HG02840 (cell line): ENCODE results near the gene FNBP1L.

Experiments
- ATAC-seq: cut with Tn5 transposase; IDR thresholded peaks from one replicate; pipeline ENCODE4 v1.9.1; 2021; ENCODE audit warnings: mild to moderate bottlenecking, moderate library complexity, moderate number of reproducible peaks; ENCODE audit not compliant: unreplicated experiment, low FRiP score

FNBP1L gene

DNA sequence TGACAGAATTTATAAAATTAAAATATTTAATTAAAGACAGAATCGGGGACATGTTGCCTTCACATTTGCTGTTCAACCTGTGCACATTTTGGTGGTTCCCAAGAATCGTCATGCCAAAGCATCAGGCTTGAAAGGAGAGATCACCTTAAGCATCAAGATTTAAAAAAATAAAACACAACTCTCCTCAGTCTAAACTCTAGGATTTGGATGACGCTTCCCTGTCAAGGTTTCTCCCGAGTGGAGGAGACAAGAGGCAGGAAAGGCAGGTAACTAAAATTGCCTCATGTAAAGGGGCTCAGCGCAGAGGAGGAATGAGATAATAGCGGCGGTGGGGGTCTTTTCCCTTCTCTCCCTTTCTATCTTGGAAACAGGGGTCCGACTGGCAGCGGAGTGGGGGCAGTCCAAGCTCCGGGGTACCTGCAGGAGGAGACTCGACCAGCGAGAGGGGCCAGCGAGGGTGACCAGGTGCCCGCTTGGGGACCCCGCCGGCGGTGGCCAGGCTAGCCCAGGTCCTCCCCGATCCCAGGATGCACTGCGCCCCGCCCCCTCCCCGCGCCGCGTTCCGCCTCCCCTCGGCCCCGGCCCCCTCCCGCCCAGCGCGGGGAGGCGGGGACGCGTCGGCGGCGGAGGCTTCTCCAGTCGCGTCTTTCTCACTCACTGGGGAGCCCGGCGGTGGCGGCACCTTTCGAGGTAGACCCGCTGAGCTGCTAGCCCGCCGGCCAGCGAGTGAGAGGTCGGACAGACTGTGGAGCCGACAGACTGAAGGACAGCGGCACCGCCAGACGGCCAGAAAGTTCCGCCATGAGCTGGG is at the start of gene FNBP1L:
FNBP1L (plus strand) TSS at position 638 of the 811 bp plus-strand sequence; CDS start at position 802, 164 bp downstream.
- no peak for ATAC-seq

DNA sequence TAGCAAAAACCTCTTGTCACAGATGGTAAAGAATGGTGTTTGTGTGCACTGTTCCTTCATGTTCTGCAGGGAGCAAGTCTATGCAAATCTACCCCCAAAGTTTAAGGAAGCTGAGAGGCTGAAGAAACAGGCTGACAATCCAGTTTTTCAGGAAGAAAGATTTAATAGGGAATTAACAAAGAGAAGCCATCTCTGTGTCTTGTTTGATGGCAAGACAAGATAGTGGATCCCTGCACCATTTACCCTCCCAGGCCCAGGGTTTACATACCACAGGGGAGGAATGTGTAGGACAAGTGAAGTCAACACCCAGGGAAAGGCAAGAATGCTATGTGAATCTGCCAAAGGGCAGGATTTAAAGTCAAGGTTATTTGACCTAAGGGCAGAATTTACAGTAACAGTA is 48.1 kb upstream of the FNBP1L start:
- ATAC-seq = no peak

DNA sequence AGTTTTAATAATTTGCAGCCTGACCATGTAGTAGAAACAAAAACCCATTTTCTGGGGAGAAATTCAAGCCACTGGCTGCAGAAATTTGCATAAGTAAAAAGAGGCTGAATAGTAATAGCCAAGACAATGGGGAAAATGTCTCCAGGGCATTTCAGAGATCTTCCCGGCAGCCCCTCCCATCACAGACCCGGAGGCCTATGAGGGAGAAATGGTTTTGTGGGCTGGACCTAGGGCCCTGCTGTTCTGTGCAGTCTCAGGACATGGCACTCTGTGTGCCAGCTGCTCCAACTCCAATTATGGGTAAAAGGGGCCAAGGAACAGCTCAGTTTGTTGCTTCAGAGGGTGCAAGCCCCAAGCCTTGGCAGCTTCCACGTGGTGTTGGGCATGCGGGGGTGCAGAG is 39.7 kb upstream of the FNBP1L start:
- ATAC-seq = no peak

GRCh38 chr1:93411000-93411399 is 36.9 kb upstream of the FNBP1L start:
- ATAC-seq = no peak

- no peak for ATAC-seq
These were observed 33.2 kb upstream of the FNBP1L start for GRCh38 chr1:93414749-93415148.

DNA sequence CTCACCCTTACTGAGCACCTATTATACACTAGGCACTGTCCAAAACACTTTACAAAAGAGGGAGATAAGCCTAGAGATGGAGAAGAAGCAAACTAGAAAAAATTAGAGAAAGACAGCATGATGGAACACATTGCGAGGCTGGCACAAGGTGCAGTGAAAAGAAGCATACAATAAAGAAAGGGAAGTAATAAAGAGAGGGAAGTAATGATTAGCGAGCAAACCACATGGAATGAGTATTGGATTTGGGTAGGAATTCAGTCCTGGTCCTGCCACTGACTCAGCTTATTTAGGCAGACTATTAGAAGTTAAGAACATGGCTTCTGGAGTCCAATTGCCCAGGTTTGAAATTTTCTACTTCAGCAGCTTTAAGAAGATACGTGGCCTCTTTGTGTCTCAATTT is 32.6 kb upstream of the FNBP1L start:
- ATAC-seq = no peak

- no peak for ATAC-seq
These were observed 31.7 kb upstream of the FNBP1L start for GRCh38 chr1:93416183-93416582.

DNA sequence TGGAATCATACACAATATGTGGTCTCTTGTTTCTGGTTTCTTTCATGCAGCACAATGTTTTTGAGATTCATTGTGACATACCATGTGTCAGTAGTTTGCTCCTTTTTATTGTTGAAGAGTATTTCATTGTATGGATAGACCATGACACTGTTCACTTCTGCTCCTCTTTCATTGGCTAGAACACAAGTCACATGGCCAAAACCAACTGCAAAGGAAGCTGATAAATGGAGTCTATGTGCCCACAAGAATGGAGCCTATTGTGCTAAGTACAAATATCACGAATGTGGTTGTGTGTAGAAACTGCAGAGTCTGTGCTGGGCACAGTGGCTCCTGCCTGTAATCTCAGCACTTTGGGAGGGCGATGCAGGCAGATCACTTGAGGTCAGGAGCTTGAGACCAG is 28.6 kb upstream of the FNBP1L start:
- ATAC-seq = no peak

DNA sequence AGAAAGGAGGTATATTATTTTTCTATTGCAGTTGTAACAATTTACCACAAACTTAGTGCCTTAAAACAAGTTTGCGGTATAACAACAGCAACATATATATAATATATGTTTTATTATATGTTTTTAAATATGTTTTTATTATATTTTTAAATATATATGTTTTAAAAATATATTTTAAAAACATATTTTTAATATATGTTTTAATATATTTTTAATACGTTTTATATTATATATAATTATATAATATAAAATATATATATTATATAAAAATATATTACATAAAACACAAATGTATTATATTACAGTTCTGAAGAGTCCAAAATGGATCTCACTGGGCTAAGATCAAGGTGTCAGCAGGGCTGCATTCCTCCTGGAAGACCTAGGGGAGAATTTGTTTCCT is 27.5 kb upstream of the FNBP1L start:
- no peak for ATAC-seq

DNA sequence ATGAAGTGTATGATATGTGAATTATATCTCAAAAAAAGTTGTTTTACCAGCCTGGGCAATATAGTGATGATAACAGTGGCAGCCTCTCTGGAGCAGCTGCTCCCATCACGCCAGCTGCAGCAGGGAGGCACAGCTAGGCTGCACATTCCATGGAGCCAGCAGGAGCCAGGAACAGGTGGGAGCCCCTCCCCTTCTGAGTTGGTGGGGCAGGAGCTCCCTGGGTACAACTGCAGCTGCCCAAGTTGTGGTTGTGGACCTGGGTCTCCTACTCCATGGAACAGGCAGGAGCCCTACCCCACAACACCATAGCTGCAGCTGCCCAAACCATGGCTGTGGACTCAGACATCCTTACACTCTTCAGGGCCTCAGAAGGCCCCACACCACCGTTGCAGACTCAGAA is 21.7 kb upstream of the FNBP1L start:
- ATAC-seq = no peak

GRCh38 chr1:93427656-93428055 is 20.3 kb upstream of the FNBP1L start:
- ATAC-seq = no peak

DNA sequence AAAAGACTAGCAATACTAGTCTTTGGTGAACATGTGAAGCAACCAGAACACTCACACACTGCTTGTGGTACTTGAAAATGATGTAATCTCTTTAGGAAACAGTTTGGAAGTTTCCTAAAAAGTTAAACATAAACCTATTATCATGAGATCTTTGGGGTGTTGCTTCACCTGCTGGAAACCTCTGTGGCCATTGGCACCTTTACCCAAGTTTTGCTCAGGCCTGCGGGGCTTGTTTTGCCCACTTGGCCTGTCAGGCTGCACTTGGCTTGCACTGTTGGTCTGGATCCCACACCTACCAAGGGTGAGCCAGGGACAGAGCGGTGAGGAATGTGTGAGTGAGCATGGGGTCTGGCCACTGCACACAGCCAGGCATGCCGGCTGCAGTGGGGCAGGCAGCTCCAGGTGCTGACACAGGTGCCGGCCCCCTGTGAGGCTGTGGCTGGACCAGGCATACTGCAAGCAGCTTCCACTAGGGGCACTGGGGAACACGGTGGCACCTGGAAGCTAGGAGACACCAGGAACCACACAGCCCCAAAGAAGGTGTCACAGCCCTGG is 14.4 kb upstream of the FNBP1L start:
- ATAC-seq = no peak

GRCh38 chr1:93434088-93434487 is 13.8 kb upstream of the FNBP1L start:
- ATAC-seq = no peak

GRCh38 chr1:93434987-93435386 is 12.9 kb upstream of the FNBP1L start:
- ATAC-seq = no peak

DNA sequence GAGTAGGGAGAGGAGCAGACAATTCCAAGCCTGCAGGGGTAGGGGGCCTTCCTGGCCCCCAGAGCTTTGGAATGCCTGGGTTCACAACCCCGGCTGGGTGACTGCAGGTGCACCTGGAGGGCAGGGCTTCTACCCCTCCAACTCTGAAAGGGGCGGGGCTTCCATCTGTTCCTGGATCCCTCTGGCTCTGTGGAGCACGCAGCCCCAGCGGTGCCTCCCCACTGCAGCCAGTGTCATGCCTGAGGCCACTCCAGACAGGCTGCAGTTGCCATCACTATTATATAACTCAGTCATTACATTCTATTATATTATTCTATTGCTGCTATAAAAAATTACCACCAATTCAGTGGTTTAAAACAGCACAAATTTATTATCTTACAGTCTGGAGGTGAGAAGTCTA is 12.5 kb upstream of the FNBP1L start:
- ATAC-seq = no peak

DNA sequence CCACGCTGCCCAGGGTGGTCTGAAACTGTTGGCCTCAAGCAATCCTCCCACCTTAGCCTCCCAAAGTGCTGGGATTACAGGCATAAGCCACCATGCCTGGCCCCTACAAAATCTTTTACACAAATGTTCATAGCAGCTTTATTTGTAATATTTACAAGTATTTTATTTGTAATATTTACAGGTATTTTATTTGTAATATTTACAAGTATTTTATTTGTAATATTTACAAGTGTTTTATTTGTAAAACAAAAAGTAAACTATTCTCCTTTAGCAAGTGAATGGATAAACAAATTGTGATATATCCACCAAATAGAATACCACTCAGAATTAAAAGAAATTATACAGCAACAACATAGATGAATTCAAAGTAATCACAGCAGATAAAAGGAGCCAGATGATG is 11.4 kb upstream of the FNBP1L start:
- ATAC-seq = no peak

GRCh38 chr1:93437976-93438605 is 9.8 kb upstream of the FNBP1L start:
- ATAC-seq = no peak

- ATAC-seq = no peak
These were observed 9.2 kb upstream of the FNBP1L start for GRCh38 chr1:93438716-93439115.

DNA sequence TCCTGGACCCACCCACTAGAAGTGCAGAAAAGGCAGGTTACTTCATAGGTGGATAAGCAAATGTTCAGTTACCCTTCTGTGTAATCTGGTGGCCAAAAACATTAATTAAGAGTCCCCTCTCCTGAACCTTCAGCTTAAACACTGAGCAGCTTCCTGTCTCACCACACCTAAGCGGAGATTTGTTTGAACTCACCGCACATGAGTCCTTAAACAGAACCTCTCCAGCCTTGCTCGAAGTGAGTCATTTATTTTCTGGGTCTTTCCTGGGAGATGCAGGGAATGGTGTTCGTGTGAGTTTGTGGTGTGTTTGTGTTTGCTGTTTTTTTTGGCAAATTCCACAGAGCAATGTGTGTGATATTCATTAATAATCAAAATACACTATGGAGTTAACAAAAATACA is 7.6 kb upstream of the FNBP1L start:
- ATAC-seq = no peak

GRCh38 chr1:93440706-93441105 is 7.2 kb upstream of the FNBP1L start:
- no peak for ATAC-seq

GRCh38 chr1:93441589-93441988 is 6.3 kb upstream of the FNBP1L start:
- ATAC-seq = no peak
